Neutrophil (primary cell): ENCODE data around the gene PHACTR4.

ENCODE experiments used
- H3K27ac ChIP-seq: fragments of 200-600 bp; sonication (generic); 2 replicates; pipeline ENCODE4 v1.5.1; 2016; ENCODE audit warnings: mild to moderate bottlenecking, moderate library complexity
- H3K27me3 ChIP-seq: fragments of 200-600 bp; sonication (generic); 2 replicates; pipeline ENCODE4 v1.6.0; 2016; ENCODE audit warnings: mild to moderate bottlenecking
- H3K36me3 ChIP-seq: fragments of 200-600 bp; sonication (generic); 2 replicates; pipeline ENCODE4 v1.5.1; 2017
- H3K4me1 ChIP-seq, 2 experiments: fragments of 200-600 bp in 1 of 2; sonication (generic) in 1 of 2; 1 replicate in 1 of 2; 2 replicates in 1 of 2; pipeline versions ENCODE4 v1.5.1 to v1.6.1; 2013 to 2016; ENCODE audit warnings: low read depth in 1 of 2, low read length in 1 of 2, mild to moderate bottlenecking in 1 of 2, moderate library complexity in 1 of 2; ENCODE audit not compliant: control insufficient read depth in 1 of 2, insufficient read depth in 1 of 2
- H3K4me3 ChIP-seq, 2 experiments: fragments of 200-600 bp in 1 of 2; sonication (generic) in 1 of 2; 1 replicate in 1 of 2; 2 replicates in 1 of 2; pipeline ENCODE4 v1.5.1; 2013 to 2016; ENCODE audit warnings: low read depth in 1 of 2, low read length in 1 of 2, mild to moderate bottlenecking in 1 of 2, moderate library complexity in 1 of 2
- H3K9me3 ChIP-seq: fragments of 200-600 bp; sonication (generic); 2 replicates; pipeline ENCODE4 v1.5.1; 2016
- TF ChIP-seq, protein P1 (sequence below): fragments of 200-600 bp; sonication (generic); IDR thresholded peaks from 2 replicates; pipeline ENCODE4 v1.5.1; 2016; ENCODE audit warnings: antibody characterized with exemption

Gene PHACTR4

DNA sequence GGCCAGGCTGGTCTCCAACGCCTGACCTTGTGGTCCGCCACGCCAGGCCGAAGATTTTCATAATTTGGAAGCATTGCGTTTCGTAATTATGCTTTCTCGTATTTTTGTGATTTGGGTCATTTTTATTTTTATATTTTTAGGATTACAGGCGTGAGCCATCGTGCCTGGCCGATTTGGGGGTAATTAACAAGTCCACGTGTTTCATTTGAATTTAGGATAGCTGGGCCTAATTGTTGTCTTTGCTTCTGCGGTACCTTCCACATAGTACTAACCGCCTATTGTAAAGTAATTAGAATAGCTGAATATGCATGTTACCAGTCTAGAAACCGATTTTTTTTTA is 137.3 kb downstream of the PHACTR4 start:
- Histone ChIP-seq H3K9me3 (no peaks in the 10 kb centered on the region), H3K27ac (peak overlapping the region; percentile 85), H3K27me3 (no peaks in the 10 kb centered on the region), H3K4me1 (peaks cover 50 to 57% of the 10 kb centered on the region in 2 experiments), H3K4me3 (peak overlapping the region; percentile 86 to 97), H3K36me3 (peaks cover 36% of the 10 kb centered on the region)
- TF ChIP-seq, protein P1, sequence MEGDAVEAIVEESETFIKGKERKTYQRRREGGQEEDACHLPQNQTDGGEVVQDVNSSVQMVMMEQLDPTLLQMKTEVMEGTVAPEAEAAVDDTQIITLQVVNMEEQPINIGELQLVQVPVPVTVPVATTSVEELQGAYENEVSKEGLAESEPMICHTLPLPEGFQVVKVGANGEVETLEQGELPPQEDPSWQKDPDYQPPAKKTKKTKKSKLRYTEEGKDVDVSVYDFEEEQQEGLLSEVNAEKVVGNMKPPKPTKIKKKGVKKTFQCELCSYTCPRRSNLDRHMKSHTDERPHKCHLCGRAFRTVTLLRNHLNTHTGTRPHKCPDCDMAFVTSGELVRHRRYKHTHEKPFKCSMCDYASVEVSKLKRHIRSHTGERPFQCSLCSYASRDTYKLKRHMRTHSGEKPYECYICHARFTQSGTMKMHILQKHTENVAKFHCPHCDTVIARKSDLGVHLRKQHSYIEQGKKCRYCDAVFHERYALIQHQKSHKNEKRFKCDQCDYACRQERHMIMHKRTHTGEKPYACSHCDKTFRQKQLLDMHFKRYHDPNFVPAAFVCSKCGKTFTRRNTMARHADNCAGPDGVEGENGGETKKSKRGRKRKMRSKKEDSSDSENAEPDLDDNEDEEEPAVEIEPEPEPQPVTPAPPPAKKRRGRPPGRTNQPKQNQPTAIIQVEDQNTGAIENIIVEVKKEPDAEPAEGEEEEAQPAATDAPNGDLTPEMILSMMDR = no peak

DNA sequence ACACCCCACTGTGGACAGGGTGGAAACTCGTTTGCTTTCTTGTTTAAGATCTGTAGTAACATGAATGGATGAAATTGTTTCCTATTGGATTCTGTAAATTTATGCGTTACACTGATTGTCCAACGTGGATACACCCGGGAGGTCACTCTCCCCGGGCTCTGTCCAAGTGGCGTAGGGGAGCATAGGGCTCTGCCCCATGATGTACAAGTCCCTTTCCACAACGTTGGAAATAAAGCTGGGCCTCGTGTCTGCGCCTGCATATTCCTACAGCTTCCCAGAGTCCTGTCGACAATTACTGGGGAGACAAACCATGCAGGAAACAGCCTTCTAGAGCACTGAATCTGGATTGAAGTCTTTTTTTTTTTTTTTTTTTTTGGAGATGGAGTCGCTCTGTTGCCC is 137.7 kb downstream of the PHACTR4 start:
- peaks cover 39% of the 10 kb centered on the region for H3K36me3 ChIP-seq
- TF ChIP-seq, protein P1 = no peak
- H3K27ac ChIP-seq = peak overlapping the region; percentile 85

DNA sequence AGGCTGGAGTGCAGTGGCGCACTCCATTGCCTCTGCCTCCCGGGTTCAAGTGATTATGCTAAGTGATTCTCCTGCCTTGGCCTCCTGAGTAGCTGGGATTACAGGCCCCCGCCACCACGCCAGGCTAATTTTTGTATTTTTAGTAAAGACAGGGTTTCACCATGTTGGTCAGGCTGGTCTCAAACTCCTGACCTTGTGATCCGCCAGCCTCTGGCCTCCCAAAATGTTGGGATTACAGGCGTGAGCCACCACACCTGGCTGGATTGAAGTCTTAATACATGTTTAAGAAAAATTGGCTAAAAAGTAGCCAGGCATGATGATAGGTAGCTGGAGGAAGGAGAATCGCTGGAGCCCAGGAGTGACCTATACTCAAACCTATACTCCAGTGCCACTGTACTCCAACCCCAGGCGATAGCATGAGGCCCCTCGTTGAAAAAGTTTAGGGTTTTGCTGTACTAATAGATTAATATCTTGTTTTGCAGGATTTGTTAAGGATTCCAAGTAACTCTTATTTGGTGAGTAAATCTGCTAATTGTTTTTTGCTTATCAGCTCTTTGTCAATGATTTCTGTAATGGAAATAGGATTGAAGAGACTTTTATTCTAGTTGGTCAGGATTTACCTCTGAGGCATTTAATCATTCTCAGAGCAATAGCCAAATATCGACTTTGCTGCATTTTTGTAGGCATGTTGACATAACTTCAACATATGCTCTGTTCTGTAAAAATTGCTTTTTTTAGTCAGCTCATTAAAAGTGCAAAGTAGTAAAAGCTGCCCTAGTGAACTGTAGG is 138.3 kb downstream of the PHACTR4 start:
- Histone ChIP-seq H3K4me3 (peak overlapping the region in 1 of 2 experiments; percentile 86), H3K27ac (peak overlapping the region; percentile 54), H3K36me3 (peaks cover 40% of the 10 kb centered on the region), H3K27me3 (no peaks in the 10 kb centered on the region), H3K9me3 (no peaks in the 10 kb centered on the region), H3K4me1 (peaks cover 50 to 57% of the 10 kb centered on the region in 2 experiments)
- TF ChIP-seq, protein P1 = no peak

More for the DNA sequence above, 137.7 kb downstream of the PHACTR4 start:
- peaks cover 50 to 57% of the 10 kb centered on the region in 2 experiments for H3K4me1 ChIP-seq
- no peaks in the 10 kb centered on the region for H3K9me3 ChIP-seq
- H3K4me3 ChIP-seq = peak overlapping the region; percentile 86 to 97
- no peaks in the 10 kb centered on the region for H3K27me3 ChIP-seq

GRCh38 chr1:28508435-28508754 is 138.9 kb downstream of the PHACTR4 start:
- Histone ChIP-seq H3K4me1 (peaks cover 50 to 57% of the 10 kb centered on the region in 2 experiments), H3K27ac (peak overlapping the region; percentile 54), H3K4me3 (no peak overlapping the region), H3K36me3 (peaks cover 40% of the 10 kb centered on the region), H3K9me3 (no peaks in the 10 kb centered on the region), H3K27me3 (no peaks in the 10 kb centered on the region)
- TF ChIP-seq, protein P1 = no peak

GRCh38 chr1:28509705-28510272 is 140.2 kb downstream of the PHACTR4 start:
- peaks cover 42% of the 10 kb centered on the region for H3K36me3 ChIP-seq
- H3K4me3 ChIP-seq = no peak overlapping the region
- peaks cover 50 to 57% of the 10 kb centered on the region in 2 experiments for H3K4me1 ChIP-seq

More at GRCh38 chr1:28509705-28510272, 140.2 kb downstream of the PHACTR4 start:
- H3K27me3 ChIP-seq = no peaks in the 10 kb centered on the region
- H3K9me3 ChIP-seq = no peaks in the 10 kb centered on the region
- no peak overlapping the region for H3K27ac ChIP-seq
- TF ChIP-seq, protein P1 = no peak
